GM18870 (cell line): ENCODE measurements around the gene HSPH1.

Source experiments
- ATAC-seq: cut with Tn5 transposase; IDR thresholded peaks from one replicate; pipeline ENCODE4 v1.9.1; 2021; ENCODE audit warnings: moderate library complexity; ENCODE audit not compliant: unreplicated experiment

Gene HSPH1

GRCh38 chr13:31161557-31162150 is at the start of gene HSPH1:
Gene HSPH1, minus strand, starts transcription at chr13:31161904. Its CDS starts 322 bp downstream, at chr13:31161582.
- ATAC-seq, result peak; percentile 79

- no peak for ATAC-seq
These were observed 48.1 kb upstream of the HSPH1 start for GRCh38 chr13:31209841-31210210.

- ATAC-seq, result no peak
These were observed 47.6 kb upstream of the HSPH1 start for GRCh38 chr13:31209172-31209840.

- ATAC-seq, result no peak
These were observed 46.9 kb upstream of the HSPH1 start for GRCh38 chr13:31208559-31209122.

GRCh38 chr13:31207661-31208552 is 46.2 kb upstream of the HSPH1 start:
- ATAC-seq, result no peak

GRCh38 chr13:31204592-31204991 is 42.9 kb upstream of the HSPH1 start:
- no peak for ATAC-seq

GRCh38 chr13:31201341-31202031 is 39.8 kb upstream of the HSPH1 start:
- no peak for ATAC-seq

GRCh38 chr13:31200637-31200971 is 38.9 kb upstream of the HSPH1 start:
- peak; percentile 4 for ATAC-seq

- ATAC-seq, result peak; percentile 74
These were observed 38.3 kb upstream of the HSPH1 start, which contains the start of gene B3GLCT for GRCh38 chr13:31199849-31200636. Gene B3GLCT, plus strand, starts transcription at chr13:31199975. Its CDS starts 110 bp downstream, at chr13:31200085.

GRCh38 chr13:31199527-31199848 is 37.8 kb upstream of the HSPH1 start:
- peak; percentile 14 for ATAC-seq

GRCh38 chr13:31198519-31198918 is 36.8 kb upstream of the HSPH1 start:
- no peak for ATAC-seq

GRCh38 chr13:31196992-31197391 is 35.3 kb upstream of the HSPH1 start:
- ATAC-seq, result no peak

- no peak for ATAC-seq
These were observed 33.9 kb upstream of the HSPH1 start for GRCh38 chr13:31195616-31196015.

GRCh38 chr13:31192306-31192705 is 30.6 kb upstream of the HSPH1 start:
- no peak for ATAC-seq

- no peak for ATAC-seq
These were observed 30.0 kb upstream of the HSPH1 start for GRCh38 chr13:31191748-31192147.

GRCh38 chr13:31184981-31185645 is 23.4 kb upstream of the HSPH1 start:
- ATAC-seq, result no peak

- ATAC-seq, result no peak
These were observed 22.7 kb upstream of the HSPH1 start for GRCh38 chr13:31184451-31184850.

GRCh38 chr13:31182987-31183386 is 21.3 kb upstream of the HSPH1 start:
- no peak for ATAC-seq

- no peak for ATAC-seq
These were observed 18.1 kb upstream of the HSPH1 start for GRCh38 chr13:31179754-31180153.

- no peak for ATAC-seq
These were observed 17.5 kb upstream of the HSPH1 start for GRCh38 chr13:31179241-31179640.
